PC-3 (cell line): Measurements from ENCODE around the gene SCN4B. TPM values are rescaled to one million over a fixed set of nuclear protein-coding genes. Genes with fewer than 3 reads are reported as not detected.
A peak's percentile ranks its signal among the peaks of the same experiment; 100 is the strongest.

ENCODE experiments used
- ATAC-seq: fragments of 200-7000 bp; cut with Tn5 transposase; 2 replicates; pipeline ENCODE4 v1.9.1; 2020; ENCODE audit warnings: mild to moderate bottlenecking, moderate library complexity
- BruUV-seq: library from RNA; stranded (reverse); fragments of 400-500 nt; replicated peaks from 2 replicates; lab custom pipeline; 2021; lab: Mats Ljungman, UMichigan
- CTCF ChIA-PET: fragments of 300-600 bp; sonication (Branson Sonifier 250); formaldehyde crosslinking; loops from one replicate; lab custom pipeline; 2022; ENCODE audit warnings: antibody characterized with exemption; lab: Charles Lee
- POLR2A ChIA-PET: fragments of 300-600 bp; sonication (Branson Sonifier 250); formaldehyde crosslinking; loops from one replicate; lab custom pipeline; 2022; ENCODE audit warnings: antibody characterized with exemption; ENCODE audit not compliant: unreplicated experiment; lab: Charles Lee
- DNase-seq: peaks from one replicate; pipeline ENCODE4 v3.0.0-alpha.2; 2015
- H2AFZ ChIP-seq: fragments of 300-600 bp; sonication (generic); 2 replicates; pipeline ENCODE4 v1.6.0; 2016; ENCODE audit warnings: antibody characterized with exemption, low read length
- H3F3A ChIP-seq: fragments of 300-600 bp; sonication (generic); one replicate; pipeline ENCODE4 v1.6.0; 2017; ENCODE audit warnings: antibody characterized with exemption, low read length, control low read depth, mild to moderate bottlenecking; ENCODE audit not compliant: unreplicated experiment
- H3K27ac ChIP-seq: fragments of 300-600 bp; sonication (generic); 2 replicates; pipeline ENCODE4 v1.5.1; 2016; ENCODE audit warnings: mild to moderate bottlenecking, low read length
- H3K27me3 ChIP-seq: fragments of 300-600 bp; sonication (generic); 2 replicates; pipeline ENCODE4 v1.6.1; 2016; ENCODE audit warnings: low read length, mixed read lengths
- H3K36me3 ChIP-seq: fragments of 300-600 bp; sonication (generic); 2 replicates; pipeline ENCODE4 v1.6.1; 2016; ENCODE audit warnings: low read depth, mixed run types, low read length, mixed read lengths
- H3K4me1 ChIP-seq: fragments of 300-600 bp; sonication (generic); 2 replicates; pipeline ENCODE4 v1.5.1; 2016; ENCODE audit warnings: low read length; ENCODE audit not compliant: insufficient read depth
- H3K4me2 ChIP-seq: fragments of 300-600 bp; sonication (generic); 2 replicates; pipeline ENCODE4 v1.6.0; 2016; ENCODE audit warnings: low read length
- H3K4me3 ChIP-seq: fragments of 300-600 bp; sonication (generic); 2 replicates; pipeline ENCODE4 v1.5.1; 2016; ENCODE audit warnings: mild to moderate bottlenecking, low read length, mixed read lengths
- H3K79me2 ChIP-seq: fragments of 300-600 bp; sonication (generic); 2 replicates; pipeline ENCODE4 v1.6.1; 2017; ENCODE audit warnings: low read length, mixed read lengths
- H3K9ac ChIP-seq: fragments of 300-600 bp; sonication (generic); 2 replicates; pipeline ENCODE4 v1.6.0; 2016; ENCODE audit warnings: mild to moderate bottlenecking, low read length
- H3K9me2 ChIP-seq: fragments of 300-600 bp; sonication (generic); replicated peaks from 2 replicates; pipeline ENCODE4 v1.6.1; 2016; ENCODE audit warnings: mixed run types, low read length, mixed read lengths
- H3K9me3 ChIP-seq: fragments of 300-600 bp; sonication (generic); 2 replicates; pipeline ENCODE4 v1.6.1; 2016; ENCODE audit warnings: low read length, mixed read lengths
- H4K20me1 ChIP-seq: fragments of 300-600 bp; sonication (generic); 2 replicates; pipeline ENCODE4 v1.6.1; 2016; ENCODE audit warnings: low read length, mixed read lengths
- EZH2 ChIP-seq: fragments of 300-600 bp; sonication (generic); IDR thresholded peaks from one replicate; pipeline ENCODE4 v1.6.1; 2017; ENCODE audit warnings: antibody characterized with exemption, mild to moderate bottlenecking, low read length; ENCODE audit not compliant: unreplicated experiment
- EZH2phosphoT487 ChIP-seq: fragments of 300-600 bp; sonication (generic); IDR thresholded peaks from 2 replicates; pipeline ENCODE4 v1.6.1; 2018; ENCODE audit warnings: mild to moderate bottlenecking, antibody characterized with exemption, low read length, borderline replicate concordance
- intact Hi-C: fragments of 100-400 bp; cut with micrococcal nuclease; formaldehyde crosslinking; loops from 2 replicates; pipeline ENCODE4 v1.9.0; 2023
- total RNA-seq: library from RNA; depleted of rRNA; stranded (reverse); fragments of >200 nt; gene quantifications from 2 replicates; pipeline ENCODE4 v1.2.3, GENCODE V29; 2014; rRNA removed
- TF ChIP-seq, protein P1 (sequence below): fragments of 300-600 bp; sonication (generic); conservative IDR thresholded peaks from 2 replicates; pipeline ENCODE4 v1.5.1; 2017; ENCODE audit warnings: antibody characterized with exemption, low read depth, mild to moderate bottlenecking, low read length

Gene SCN4B
- total RNA-seq, 1 experiment from 2014 or later, result not detected

DNA sequence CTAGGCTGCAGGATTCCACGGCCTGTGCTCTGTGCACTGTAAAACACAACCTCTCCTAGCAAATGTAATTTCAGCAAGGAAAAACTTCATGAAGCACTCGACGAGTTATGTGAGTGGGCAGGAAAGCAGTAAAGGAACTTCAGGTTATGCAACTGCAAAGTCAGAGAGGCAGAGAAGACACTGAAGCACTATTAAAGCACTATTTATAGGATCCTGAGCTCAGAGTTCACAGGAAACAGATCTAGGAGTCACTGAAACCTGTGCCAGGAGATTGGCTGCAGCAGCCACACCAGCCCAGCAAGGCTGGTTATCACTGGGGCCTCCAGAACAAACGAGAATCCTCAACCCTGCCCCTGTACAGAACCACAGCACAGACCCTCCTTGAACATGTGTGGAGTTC, 68.4 kb downstream of the SCN4B start:
- Histone ChIP-seq H3K4me2 (no peak overlapping the region), H3K9me2 (no peaks in the 10 kb centered on the region), H4K20me1 (no peaks in the 10 kb centered on the region), H3K27me3 (peaks cover 47% of the 10 kb centered on the region), H3K4me1 (no peaks in the 10 kb centered on the region), H2AFZ (no peak overlapping the region), H3K36me3 (no peaks in the 10 kb centered on the region), H3K9ac (no peak overlapping the region), H3K79me2 (no peaks in the 10 kb centered on the region), H3K9me3 (no peaks in the 10 kb centered on the region), H3K4me3 (no peak overlapping the region), H3K27ac (no peak overlapping the region), H3F3A (no peaks in the 10 kb centered on the region)
- ChIA-PET CTCF (no interaction called here), POLR2A (no interaction called here)
- no peak for TF ChIP-seq EZH2
- TF ChIP-seq EZH2phosphoT487, result no peak
- TF ChIP-seq, protein P1, sequence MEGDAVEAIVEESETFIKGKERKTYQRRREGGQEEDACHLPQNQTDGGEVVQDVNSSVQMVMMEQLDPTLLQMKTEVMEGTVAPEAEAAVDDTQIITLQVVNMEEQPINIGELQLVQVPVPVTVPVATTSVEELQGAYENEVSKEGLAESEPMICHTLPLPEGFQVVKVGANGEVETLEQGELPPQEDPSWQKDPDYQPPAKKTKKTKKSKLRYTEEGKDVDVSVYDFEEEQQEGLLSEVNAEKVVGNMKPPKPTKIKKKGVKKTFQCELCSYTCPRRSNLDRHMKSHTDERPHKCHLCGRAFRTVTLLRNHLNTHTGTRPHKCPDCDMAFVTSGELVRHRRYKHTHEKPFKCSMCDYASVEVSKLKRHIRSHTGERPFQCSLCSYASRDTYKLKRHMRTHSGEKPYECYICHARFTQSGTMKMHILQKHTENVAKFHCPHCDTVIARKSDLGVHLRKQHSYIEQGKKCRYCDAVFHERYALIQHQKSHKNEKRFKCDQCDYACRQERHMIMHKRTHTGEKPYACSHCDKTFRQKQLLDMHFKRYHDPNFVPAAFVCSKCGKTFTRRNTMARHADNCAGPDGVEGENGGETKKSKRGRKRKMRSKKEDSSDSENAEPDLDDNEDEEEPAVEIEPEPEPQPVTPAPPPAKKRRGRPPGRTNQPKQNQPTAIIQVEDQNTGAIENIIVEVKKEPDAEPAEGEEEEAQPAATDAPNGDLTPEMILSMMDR, result no peak
- BruUV-seq, result no TSS peak
- intact Hi-C loops, result no loop called here
- DNase-seq (peak; percentile 36), ATAC-seq (no peak)

Other genes starting within 250 kb of the SCN4B start
- gene TMPRSS13, start 223.4 kb downstream of the SCN4B start, total RNA-seq, result 2.2 and 2.9 TPM in 2 replicates
- gene IL10RA, start 166.4 kb downstream of the SCN4B start, total RNA-seq, result not detected in 2 replicates
- 1.5 and 1.7 TPM in 2 replicates for gene TMPRSS4, start 75.7 kb downstream of the SCN4B start, total RNA-seq
- gene SMIM35, start 65.9 kb downstream of the SCN4B start, total RNA-seq, result not detected in 2 replicates
- 0.12 TPM in 1 of 2 replicates, not detected in the other for gene SCN2B, start 23.8 kb upstream of the SCN4B start, total RNA-seq
- not detected in 2 replicates for gene JAML, start 72.2 kb upstream of the SCN4B start, total RNA-seq
- gene MPZL3, start 99.5 kb upstream of the SCN4B start, total RNA-seq, result 7.0 and 8.4 TPM in 2 replicates
- 40.6 and 51.5 TPM in 2 replicates for gene MPZL2, start 111.5 kb upstream of the SCN4B start, total RNA-seq
- not detected in 2 replicates for gene CD3E, start 151.9 kb upstream of the SCN4B start, total RNA-seq
- gene CD3D, start 189.9 kb upstream of the SCN4B start, total RNA-seq, result not detected in 2 replicates
- not detected in 2 replicates for gene CD3G, start 191.5 kb upstream of the SCN4B start, total RNA-seq
- 51.7 and 56.4 TPM in 2 replicates for gene UBE4A, start 206.8 kb upstream of the SCN4B start, total RNA-seq
- 256 and 375 TPM in 2 replicates for gene ATP5MG, start 248.8 kb upstream of the SCN4B start, total RNA-seq